ENCODE measurements around the gene SPOCD1. TPM values are rescaled to one million over a fixed set of nuclear protein-coding genes. Genes with fewer than 3 reads are reported as not detected.

SPOCD1 gene
- total RNA-seq, 1 experiment from 2014 or later = 0.54 TPM

GRCh38 chr1:31767225-31767624, 48.6 kb downstream of the SPOCD1 start:
- Histone ChIP-seq H3K4me1 (ENCODE audit: control insufficient read depth, insufficient read depth, low read length) (peaks cover 58% of the 10 kb centered on the region), H3K27me3 (ENCODE audit: control insufficient read depth, insufficient read depth, low read length) (no peaks in the 10 kb centered on the region), H3K36me3 (ENCODE audit: control insufficient read depth, insufficient read depth, low read length) (no peaks in the 10 kb centered on the region; the same call in 1 of the 2 replicates), H3K4me3 (ENCODE audit: low read depth in 2 of 2, low read length in 2 of 2) (no peak overlapping the region), H3K27ac (ENCODE audit: low read length) (no peak overlapping the region), H3K9me3 (ENCODE audit: control insufficient read depth, insufficient read depth, low read depth, low read length) (no peaks in the 10 kb centered on the region)
- in situ Hi-C loops (cut with HindIII; ENCODE audit: low pct_unique_long_range_greater_than_20kb, low sequenced_read_pairs) = no loop called here
- TF ChIP-seq SIN3A (IDR thresholded peaks at IDR 0.05; ENCODE audit: borderline replicate concordance, insufficient read depth, low read depth, low read length) = no peak
- no peak for TF ChIP-seq TCF7L2 (IDR thresholded peaks at IDR 0.05; ENCODE audit: low read depth, low read length)
- no peak for TF ChIP-seq CTCF (IDR thresholded peaks at IDR 0.05)
- TF ChIP-seq POLR2AphosphoS5 (IDR thresholded peaks at IDR 0.05; ENCODE audit: low read depth, low read length) = no peak
- no peak for TF ChIP-seq REST (IDR thresholded peaks at IDR 0.05; ENCODE audit: insufficient read depth in 1 of 2, low read depth in 2 of 2, low read length in 1 of 2)
- DNase-seq (ENCODE audit: low read depth, low spot score) (no peak), ATAC-seq (no peak)
- intact Hi-C loops (cut with micrococcal nuclease; ENCODE audit: unreplicated experiment) = no loop called here
- ChIA-PET POLR2A (no interaction called here), CTCF (interaction anchor here (0.6 kb wide), 1 partner anchor 12 kb away, joined by 3 read pairs; no protein-coding TSS in a partner anchor)
- no TSS peak for BruUV-seq (replicated peaks)

GRCh38 chr1:31765516-31765915, 50.3 kb downstream of the SPOCD1 start:
- H3K27me3 ChIP-seq (ENCODE audit: control insufficient read depth, insufficient read depth, low read length) = no peaks in the 10 kb centered on the region
- no peaks in the 10 kb centered on the region for H3K9me3 ChIP-seq (ENCODE audit: control insufficient read depth, insufficient read depth, low read depth, low read length)
- ChIA-PET CTCF (no interaction called here), POLR2A (interaction anchor here (0.7 to 0.9 kb wide), 2 partner anchors 19 to 50 kb away, joined by 3 read pairs; no protein-coding TSS in a partner anchor)
- TF ChIP-seq SIN3A (IDR thresholded peaks at IDR 0.05; ENCODE audit: borderline replicate concordance, insufficient read depth, low read depth, low read length) = no peak
- no peak for TF ChIP-seq REST (IDR thresholded peaks at IDR 0.05; ENCODE audit: insufficient read depth in 1 of 2, low read depth in 2 of 2, low read length in 1 of 2)
- TF ChIP-seq CTCF (IDR thresholded peaks at IDR 0.05) = no peak
- no peak for TF ChIP-seq TCF7L2 (IDR thresholded peaks at IDR 0.05; ENCODE audit: low read depth, low read length)
- TF ChIP-seq POLR2AphosphoS5 (IDR thresholded peaks at IDR 0.05; ENCODE audit: low read depth, low read length) = no peak
- no peak for ATAC-seq
- intact Hi-C loops (cut with micrococcal nuclease; ENCODE audit: unreplicated experiment) (no loop called here), in situ Hi-C loops (cut with HindIII; ENCODE audit: low pct_unique_long_range_greater_than_20kb, low sequenced_read_pairs) (no loop called here)
- no peaks in the 10 kb centered on the region; the same call in 1 of the 2 replicates for H3K36me3 ChIP-seq (ENCODE audit: control insufficient read depth, insufficient read depth, low read length)
- H3K4me1 ChIP-seq (ENCODE audit: control insufficient read depth, insufficient read depth, low read length) = peaks cover 69% of the 10 kb centered on the region
- H3K4me3 ChIP-seq (ENCODE audit: low read depth in 2 of 2, low read length in 2 of 2) = no peak overlapping the region
- no TSS peak for BruUV-seq (replicated peaks)
- no peak overlapping the region for H3K27ac ChIP-seq (ENCODE audit: low read length)
- DNase-seq (ENCODE audit: low read depth, low spot score) = no peak

All from Panc1 (cell line).